C4-2B (cell line): ENCODE data around the gene SRL.

ENCODE experiments used
- H3K27ac ChIP-seq: fragments of 450-650 bp; 2 replicates; pipeline ENCODE4 v1.5.1; 2017
- CTCF ChIP-seq: fragments of 450-650 bp; conservative IDR thresholded peaks from 2 replicates; pipeline ENCODE4 v1.5.1; 2017; ENCODE audit warnings: mild to moderate bottlenecking
- ZFX ChIP-seq: fragments of 450-650 bp; IDR thresholded peaks from 2 replicates; pipeline ENCODE4 v1.6.1; 2017

Gene SRL

GRCh38 chr16:4233431-4233830 is 8.4 kb downstream of the SRL start:
- H3K27ac ChIP-seq = no peak overlapping the region
- TF ChIP-seq ZFX = no peak
- TF ChIP-seq CTCF = no peak

- TF ChIP-seq CTCF (no peak), ZFX (no peak)
- no peak overlapping the region for H3K27ac ChIP-seq
Observed at GRCh38 chr16:4232541-4233386, 9.1 kb downstream of the SRL start.

- no peak overlapping the region for H3K27ac ChIP-seq
- TF ChIP-seq ZFX (no peak), CTCF (no peak)
Observed at GRCh38 chr16:4231886-4232285, 10.0 kb downstream of the SRL start.

GRCh38 chr16:4231367-4231766 is 10.5 kb downstream of the SRL start:
- no peak overlapping the region for H3K27ac ChIP-seq
- TF ChIP-seq CTCF (no peak), ZFX (no peak)

- TF ChIP-seq ZFX (no peak), CTCF (no peak)
- no peak overlapping the region for H3K27ac ChIP-seq
Observed at GRCh38 chr16:4227040-4227332, 14.9 kb downstream of the SRL start.

GRCh38 chr16:4226251-4227039 is 15.4 kb downstream of the SRL start:
- no peak overlapping the region for H3K27ac ChIP-seq
- TF ChIP-seq ZFX (no peak), CTCF (no peak)

GRCh38 chr16:4225075-4225474 is 16.8 kb downstream of the SRL start:
- TF ChIP-seq ZFX (no peak), CTCF (no peak)
- H3K27ac ChIP-seq = no peak overlapping the region
